ENCODE measurements around the gene OCEL1.
"Not testable (repeated sequence)": the region's sequence is repeated elsewhere in the genome, so short reads cannot be mapped to it uniquely, and the experiment has no call there.

OCEL1 gene, protein sequence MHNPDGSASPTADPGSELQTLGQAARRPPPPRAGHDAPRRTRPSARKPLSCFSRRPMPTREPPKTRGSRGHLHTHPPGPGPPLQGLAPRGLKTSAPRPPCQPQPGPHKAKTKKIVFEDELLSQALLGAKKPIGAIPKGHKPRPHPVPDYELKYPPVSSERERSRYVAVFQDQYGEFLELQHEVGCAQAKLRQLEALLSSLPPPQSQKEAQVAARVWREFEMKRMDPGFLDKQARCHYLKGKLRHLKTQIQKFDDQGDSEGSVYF

DNA sequence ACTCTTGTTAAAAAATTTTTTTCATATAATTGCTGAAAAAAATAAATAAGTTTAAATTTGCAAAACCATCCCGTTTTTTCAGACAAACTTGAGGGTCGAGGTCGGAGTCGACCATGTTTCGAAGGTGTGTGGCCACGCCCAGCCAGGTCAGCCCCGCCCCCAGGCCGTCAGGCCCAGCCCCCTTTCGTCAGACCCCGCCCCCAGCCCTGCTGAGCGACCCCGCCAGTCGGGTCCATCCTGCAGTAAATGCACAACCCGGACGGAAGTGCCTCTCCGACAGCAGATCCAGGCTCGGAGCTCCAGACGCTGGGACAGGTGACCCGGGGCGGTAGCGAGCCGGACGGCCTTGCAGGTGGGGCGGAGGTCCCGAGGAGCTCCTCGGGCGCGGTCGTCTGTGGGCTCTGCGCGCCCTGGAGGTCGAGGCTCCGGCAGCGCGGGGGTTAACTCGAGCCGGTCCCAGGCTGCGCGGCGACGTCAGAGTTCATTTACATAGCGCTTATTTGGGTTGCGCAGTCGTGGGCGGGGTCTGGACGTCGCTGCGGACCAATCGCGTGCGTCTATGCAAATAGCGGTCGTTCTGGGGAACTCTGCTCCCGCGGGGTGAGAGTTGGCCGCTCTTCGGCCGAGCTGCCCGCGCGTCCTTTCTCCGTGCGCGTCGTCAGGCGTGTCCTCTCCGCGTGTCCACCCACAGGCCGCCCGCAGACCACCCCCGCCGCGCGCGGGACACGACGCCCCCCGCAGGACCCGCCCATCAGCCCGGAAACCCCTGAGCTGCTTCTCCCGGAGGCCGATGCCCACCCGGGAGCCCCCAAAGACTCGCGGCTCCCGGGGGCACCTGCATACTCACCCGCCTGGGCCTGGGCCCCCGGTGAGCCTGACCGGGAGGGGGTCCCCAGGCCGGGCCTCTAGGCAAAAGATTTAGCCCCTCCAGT, at the start of gene OCEL1:
TSS of gene OCEL1 (plus strand) at position 225 of the 932 bp plus-strand sequence. CDS start at position 247, 22 bp downstream.
- DNase-seq (ENCODE audit: low read depth) = peak; percentile 88

GRCh38 chr19:17178291-17178690, 47.7 kb upstream of the OCEL1 start:
- DNase-seq (ENCODE audit: low read depth) = no peak

GRCh38 chr19:17180997-17181702, 44.9 kb upstream of the OCEL1 start:
- no peak for DNase-seq (ENCODE audit: low read depth)

DNA sequence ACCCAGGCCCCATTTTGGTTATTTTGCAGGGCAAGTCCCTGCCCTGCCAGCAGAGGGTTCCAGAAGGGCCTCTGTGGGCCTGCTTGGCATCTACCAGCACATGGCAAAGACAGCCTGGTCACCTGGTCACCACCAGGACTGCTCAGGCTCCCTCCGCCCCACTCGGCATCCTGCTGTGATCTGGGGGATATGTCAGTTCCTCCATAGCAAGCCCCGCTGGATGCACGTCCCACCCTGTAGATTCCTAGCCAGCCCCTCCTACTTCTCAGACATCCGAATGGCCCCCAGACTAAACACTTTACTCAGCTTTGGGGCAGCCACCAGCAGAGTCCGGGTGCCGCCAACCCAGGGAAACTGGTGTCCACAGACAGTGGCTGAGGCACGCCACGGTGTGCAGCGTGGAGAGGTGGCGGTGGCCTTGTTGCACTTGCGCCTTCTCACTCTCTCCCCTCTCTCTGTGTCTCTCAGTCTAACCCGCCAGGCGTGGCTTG, 42.7 kb upstream of the OCEL1 start:
- no peak for DNase-seq (ENCODE audit: low read depth)

GRCh38 chr19:17183858-17184321, 42.1 kb upstream of the OCEL1 start:
- no peak for DNase-seq (ENCODE audit: low read depth)

DNA sequence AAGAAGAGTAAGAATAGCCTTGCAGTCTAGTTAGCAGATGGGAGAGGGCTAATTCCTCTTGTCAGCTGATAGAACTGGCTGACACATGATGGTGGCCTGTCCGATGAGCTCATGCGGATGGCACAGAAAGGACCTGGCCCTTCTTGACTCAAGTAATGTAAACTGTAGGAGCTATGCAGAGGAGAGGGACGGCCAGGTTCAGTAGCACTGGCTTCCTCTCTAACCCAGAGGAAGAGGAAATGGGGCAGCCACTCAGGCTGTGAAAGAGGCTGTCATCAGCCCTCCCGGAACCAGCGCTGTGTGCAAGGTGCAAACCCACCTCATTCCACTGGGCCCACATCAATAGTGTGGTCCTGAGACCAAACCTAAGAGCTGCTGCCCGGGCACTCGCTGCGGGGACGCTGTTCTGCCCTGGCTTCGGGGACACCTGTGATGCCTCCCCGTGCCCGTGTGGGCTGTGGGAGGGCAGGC, 41.6 kb upstream of the OCEL1 start:
- no peak for DNase-seq (ENCODE audit: low read depth)

GRCh38 chr19:17185590-17185989, 40.4 kb upstream of the OCEL1 start:
- no peak for DNase-seq (ENCODE audit: low read depth)

DNA sequence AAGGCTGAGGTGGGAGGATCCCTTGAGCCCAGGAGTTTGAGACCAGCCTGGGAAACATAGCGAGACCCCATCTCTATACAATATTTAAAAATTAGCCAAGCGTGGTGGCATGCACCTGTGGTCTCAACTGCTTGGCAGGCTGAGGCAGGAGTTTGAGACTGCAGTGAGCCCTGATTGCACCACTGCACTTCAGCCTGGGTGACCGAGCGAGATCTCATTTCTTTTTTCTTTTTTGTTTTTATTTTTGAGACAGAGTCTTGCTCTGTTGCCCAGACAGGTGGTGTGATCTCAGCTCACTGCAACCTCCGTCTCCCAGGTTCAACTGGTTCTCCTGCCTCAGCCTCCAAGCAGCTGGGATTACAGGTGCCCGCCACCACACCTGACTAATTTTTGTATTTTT, 34.3 kb upstream of the OCEL1 start:
- DNase-seq (ENCODE audit: low read depth) = not testable (repeated sequence)

GRCh38 chr19:17192751-17193150, 33.3 kb upstream of the OCEL1 start:
- no peak for DNase-seq (ENCODE audit: low read depth)

DNA sequence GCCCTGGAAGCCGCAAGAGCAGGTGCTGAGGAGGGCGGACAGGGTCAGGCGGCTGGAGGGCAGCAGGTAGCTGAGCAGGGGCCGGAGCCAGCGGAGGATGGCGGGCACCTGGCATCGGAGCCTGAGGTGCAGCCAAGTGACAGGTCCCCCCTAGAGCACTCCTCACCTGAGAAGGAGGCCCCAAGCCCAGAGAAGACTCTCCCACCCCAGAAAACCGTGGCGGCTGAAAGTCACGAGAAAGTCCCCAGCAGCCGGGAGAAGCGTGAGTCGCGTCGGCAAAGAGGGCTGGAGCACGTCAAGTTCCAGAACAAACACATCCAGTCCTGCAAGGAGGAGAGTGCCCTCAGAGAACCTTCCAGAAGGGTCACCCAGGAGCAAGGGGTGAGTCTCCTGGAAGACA, 31.4 kb upstream of the OCEL1 start:
- DNase-seq (ENCODE audit: low read depth) = no peak

- DNase-seq (ENCODE audit: low read depth) = no peak
Measured at GRCh38 chr19:17195106-17195505, 30.9 kb upstream of the OCEL1 start.

DNA sequence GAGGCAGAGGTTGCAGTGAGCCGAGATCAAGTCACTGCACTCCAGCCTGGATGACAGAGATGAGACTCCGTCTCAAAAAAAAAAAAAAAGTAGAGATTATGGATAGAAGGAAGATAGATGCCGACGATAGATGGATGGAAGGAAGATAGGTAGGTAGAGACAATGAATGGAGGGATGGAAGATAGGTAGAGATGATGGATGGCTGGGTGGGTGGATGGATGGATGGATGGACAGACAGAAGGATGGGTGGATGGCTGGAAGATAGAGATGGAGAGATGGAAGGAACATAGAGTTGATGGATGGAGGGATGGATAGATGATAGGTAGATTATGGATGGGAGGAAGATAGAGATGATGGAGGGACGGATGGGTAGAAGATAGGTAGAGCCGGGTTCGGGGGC, 29.4 kb upstream of the OCEL1 start:
- no peak for DNase-seq (ENCODE audit: low read depth)

DNA sequence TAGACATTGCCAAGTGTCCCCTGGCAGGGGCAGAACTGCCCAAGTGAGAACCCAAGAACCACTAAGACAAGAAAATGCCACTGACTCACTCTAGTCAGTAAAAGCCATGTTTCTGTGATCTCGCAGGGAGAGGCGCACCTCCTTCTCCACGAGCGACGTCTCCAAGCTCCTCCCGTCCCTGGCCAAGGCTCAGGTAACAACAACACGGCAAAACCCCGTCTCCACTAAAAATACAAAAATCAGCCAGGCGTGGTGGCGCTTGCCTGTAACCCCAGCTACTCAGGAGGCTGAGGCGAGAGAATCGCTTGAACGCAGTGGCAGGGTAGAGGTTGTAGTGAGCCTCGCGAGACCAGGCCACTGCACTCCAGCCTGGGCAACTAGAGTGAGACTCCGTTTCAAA, 28.4 kb upstream of the OCEL1 start:
- DNase-seq (ENCODE audit: low read depth) = no peak

GRCh38 chr19:17200408-17201079, 25.5 kb upstream of the OCEL1 start:
- no peak for DNase-seq (ENCODE audit: low read depth)

DNA sequence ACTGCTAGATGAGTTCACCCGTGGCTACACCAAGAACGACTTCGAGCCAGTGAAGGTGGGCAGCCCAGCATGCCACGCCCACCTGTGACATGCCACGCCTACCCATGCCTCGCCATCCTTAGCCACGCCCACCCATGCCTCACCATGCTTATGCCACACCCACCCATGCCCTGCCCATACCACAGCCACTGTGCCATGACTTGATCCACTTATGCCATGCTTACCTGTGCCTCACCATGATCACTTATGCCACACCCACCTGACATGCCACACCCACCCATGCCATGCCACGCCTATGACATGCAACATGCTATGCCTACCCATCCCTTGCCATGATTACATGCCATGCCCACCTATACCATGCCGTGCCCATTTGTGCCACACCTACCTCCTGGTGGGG, 23.8 kb upstream of the OCEL1 start:
- DNase-seq (ENCODE audit: low read depth) = no peak

DNA sequence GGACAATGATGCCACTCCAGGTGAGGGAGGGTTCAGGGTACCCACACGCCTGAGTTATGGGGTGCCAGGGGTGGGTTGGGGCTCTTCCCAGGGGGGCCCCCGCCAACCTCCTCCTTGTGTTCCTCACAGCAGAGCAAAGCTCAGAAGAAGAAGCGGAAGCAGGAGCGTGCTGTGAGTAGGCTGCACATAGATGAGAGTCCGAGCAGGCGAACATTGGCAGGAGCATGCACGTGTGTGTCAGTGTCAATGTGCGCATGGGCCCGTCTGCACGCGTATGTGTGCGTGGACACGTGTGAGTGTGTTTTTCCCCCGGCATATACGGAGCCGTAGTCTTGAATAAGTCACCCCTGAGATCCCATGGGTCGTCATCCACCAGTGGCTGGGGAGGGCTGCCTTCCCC, 23.3 kb upstream of the OCEL1 start:
- DNase-seq (ENCODE audit: low read depth) = no peak

GRCh38 chr19:17205237-17206140, 20.5 kb upstream of the OCEL1 start:
- DNase-seq (ENCODE audit: low read depth) = no peak

DNA sequence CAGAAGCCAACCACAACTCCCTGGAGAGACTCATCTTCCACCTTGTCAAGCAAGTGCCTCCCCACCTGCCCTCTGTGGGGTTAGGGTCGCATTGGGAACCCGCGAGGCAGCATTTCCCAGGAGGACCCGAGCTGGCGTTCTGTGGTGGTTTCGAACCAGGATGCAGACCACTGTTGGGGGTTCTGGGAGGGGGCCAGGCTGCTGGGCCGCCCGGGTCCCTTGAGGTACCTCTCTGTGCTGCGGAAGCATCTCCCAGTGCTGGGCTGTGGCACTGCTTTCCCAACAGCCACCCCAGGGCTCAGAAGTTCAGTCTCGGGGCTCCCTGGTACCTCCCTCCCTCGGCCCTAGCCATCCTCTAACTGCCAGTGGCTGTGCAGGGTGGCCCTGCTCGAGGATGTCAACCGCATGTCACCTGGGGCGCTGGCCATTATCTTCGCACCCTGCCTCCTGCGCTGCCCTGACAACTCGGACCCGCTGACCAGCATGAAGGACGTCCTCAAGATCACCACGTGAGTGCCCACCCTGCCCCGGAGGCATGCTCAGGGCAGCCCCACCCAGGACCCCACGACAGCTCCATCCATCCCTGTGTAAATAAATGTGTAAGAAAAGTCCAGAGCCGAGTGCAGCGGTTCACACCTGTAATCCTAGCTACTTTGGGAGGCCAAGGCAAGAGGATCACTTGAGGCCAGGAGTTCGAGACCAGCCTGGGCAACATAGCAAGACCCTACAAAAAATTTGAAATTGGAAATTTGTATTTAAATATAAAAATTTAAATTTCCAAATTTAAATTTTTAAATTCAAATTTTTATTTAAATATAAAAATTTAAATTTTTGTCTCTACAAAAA, 19.1 kb upstream of the OCEL1 start:
- no peak for DNase-seq (ENCODE audit: low read depth)

GRCh38 chr19:17209126-17210036, 16.6 kb upstream of the OCEL1 start:
- peak; percentile 76 for DNase-seq (ENCODE audit: low read depth)

Data from CMK (cell line).